GM19467 (cell line): Measurements from ENCODE around the gene SPACA5B.
"Not testable (repeated sequence)": the region's sequence is repeated elsewhere in the genome, so short reads cannot be mapped to it uniquely, and the experiment has no call there.

Experiments
- ATAC-seq: cut with Tn5 transposase; IDR thresholded peaks from one replicate; pipeline ENCODE4 v1.9.1; 2021; ENCODE audit warnings: mild to moderate bottlenecking, moderate library complexity; ENCODE audit not compliant: unreplicated experiment

SPACA5B gene

GRCh38 chrX:48130326-48130725, at the start of gene SPACA5B:
Gene SPACA5B, plus strand, starts transcription at chrX:48130626. Its CDS starts 62 bp downstream, at chrX:48130688.
- ATAC-seq, result not testable (repeated sequence)

- ATAC-seq, result no peak
Measured at GRCh38 chrX:48083212-48083611, 47.2 kb upstream of the SPACA5B start.

- no peak for ATAC-seq
Measured at GRCh38 chrX:48083706-48084105, 46.7 kb upstream of the SPACA5B start.

GRCh38 chrX:48086082-48086481, 44.3 kb upstream of the SPACA5B start:
- no peak for ATAC-seq

GRCh38 chrX:48090123-48090522, 40.3 kb upstream of the SPACA5B start:
- ATAC-seq, result no peak

- not testable (repeated sequence) for ATAC-seq
Measured at GRCh38 chrX:48092558-48092957, 37.9 kb upstream of the SPACA5B start.

GRCh38 chrX:48101443-48101842, 29.0 kb upstream of the SPACA5B start:
- no peak for ATAC-seq

GRCh38 chrX:48102874-48103374, 27.5 kb upstream of the SPACA5B start:
- no peak for ATAC-seq

GRCh38 chrX:48107717-48108116, 22.7 kb upstream of the SPACA5B start:
- no peak for ATAC-seq

- not testable (repeated sequence) for ATAC-seq
Measured at GRCh38 chrX:48125286-48125685, 5.1 kb upstream of the SPACA5B start.

GRCh38 chrX:48132308-48132844, 1.9 kb downstream of the SPACA5B start:
- ATAC-seq, result not testable (repeated sequence)

GRCh38 chrX:48139076-48139475, 8.7 kb downstream of the SPACA5B start:
- not testable (repeated sequence) for ATAC-seq

- ATAC-seq, result not testable (repeated sequence)
Measured at GRCh38 chrX:48141810-48142508, 11.5 kb downstream of the SPACA5B start.

GRCh38 chrX:48142697-48143096, 12.3 kb downstream of the SPACA5B start:
- ATAC-seq, result not testable (repeated sequence)

- ATAC-seq, result no peak
Measured at GRCh38 chrX:48153769-48154168, 23.3 kb downstream of the SPACA5B start.

- ATAC-seq, result no peak
Measured at GRCh38 chrX:48154796-48155195, 24.4 kb downstream of the SPACA5B start.

GRCh38 chrX:48156014-48156413, 25.6 kb downstream of the SPACA5B start:
- no peak for ATAC-seq

GRCh38 chrX:48165241-48165640, 34.8 kb downstream of the SPACA5B start:
- ATAC-seq, result no peak

GRCh38 chrX:48166322-48166721, 35.9 kb downstream of the SPACA5B start:
- ATAC-seq, result not testable (repeated sequence)

- ATAC-seq, result no peak
Measured at GRCh38 chrX:48179691-48180090, 49.3 kb downstream of the SPACA5B start.

- no peak for ATAC-seq
Measured at GRCh38 chrX:48180811-48181210, 50.4 kb downstream of the SPACA5B start.

- not testable (repeated sequence) for ATAC-seq
Measured at GRCh38 chrX:48181882-48182281, 51.5 kb downstream of the SPACA5B start.
